ENCODE measurements around the gene FAF1. TPM values are rescaled to one million over a fixed set of nuclear protein-coding genes. Genes with fewer than 3 reads are reported as not detected.

The FAF1 gene
- total RNA-seq, 2 experiments from 2014 or later, result 84.6 to 88.2 TPM

DNA sequence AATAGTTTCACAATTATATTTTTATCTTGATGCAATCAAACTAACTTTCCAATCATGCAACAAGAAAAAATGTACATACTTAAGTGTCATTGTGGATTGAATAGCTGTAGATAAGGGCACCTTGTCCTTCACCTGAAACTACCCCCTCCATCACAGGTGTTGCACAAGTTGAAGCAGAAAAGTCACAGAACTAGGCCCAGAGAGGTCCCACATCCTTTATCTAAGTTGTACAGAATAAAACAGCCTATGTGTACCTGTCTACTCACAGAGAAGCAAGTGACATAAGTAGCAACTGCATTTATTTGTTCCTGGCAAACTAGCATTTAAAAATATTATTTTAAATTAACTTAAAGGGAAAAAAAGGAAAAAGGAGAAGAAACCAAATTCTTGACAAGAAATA lies 256.8 kb downstream of the FAF1 start:
- Mint-ChIP-seq H3K9me3 (no peaks in the 10 kb centered on the region), H3K27ac (no peak overlapping the region), H3K4me1 (no peaks in the 10 kb centered on the region), H3K4me3 (no peak overlapping the region), H3K27me3 (no peaks in the 10 kb centered on the region), H3K36me3 (ENCODE audit: low read depth) (peaks cover 2% of the 10 kb centered on the region)
- no peak for DNase-seq
- CTCF ChIA-PET, result interaction anchor here (1.0 kb wide), 1 partner anchor 21 kb away, joined by 3 read pairs; no protein-coding TSS in a partner anchor
- POLR2A ChIA-PET, result no interaction called here

DNA sequence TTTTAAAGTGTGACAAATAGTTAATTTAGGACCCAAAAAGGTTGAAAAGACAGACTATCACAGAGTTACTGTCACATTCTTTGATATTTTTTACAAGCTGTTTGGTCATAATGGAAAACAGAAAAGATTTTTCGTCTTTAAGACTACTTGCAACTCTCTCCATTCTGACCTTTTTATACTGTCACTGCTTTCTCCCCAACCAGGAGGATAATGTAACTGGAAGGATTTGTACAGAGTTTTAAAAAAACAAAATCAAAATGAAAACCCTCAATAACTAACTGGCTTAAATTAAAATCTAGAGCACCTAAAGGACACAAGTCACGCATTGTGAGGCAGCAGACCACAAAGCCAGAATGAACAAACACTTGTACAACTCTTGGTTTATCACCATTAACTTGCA lies 257.7 kb downstream of the FAF1 start:
- Mint-ChIP-seq H3K4me3 (no peak overlapping the region), H3K4me1 (no peaks in the 10 kb centered on the region), H3K27me3 (no peaks in the 10 kb centered on the region), H3K36me3 (ENCODE audit: low read depth) (peaks cover 2% of the 10 kb centered on the region), H3K9me3 (no peaks in the 10 kb centered on the region), H3K27ac (no peak overlapping the region)
- DNase-seq, result no peak
- CTCF ChIA-PET, result no interaction called here
- POLR2A ChIA-PET, result no interaction called here

DNA sequence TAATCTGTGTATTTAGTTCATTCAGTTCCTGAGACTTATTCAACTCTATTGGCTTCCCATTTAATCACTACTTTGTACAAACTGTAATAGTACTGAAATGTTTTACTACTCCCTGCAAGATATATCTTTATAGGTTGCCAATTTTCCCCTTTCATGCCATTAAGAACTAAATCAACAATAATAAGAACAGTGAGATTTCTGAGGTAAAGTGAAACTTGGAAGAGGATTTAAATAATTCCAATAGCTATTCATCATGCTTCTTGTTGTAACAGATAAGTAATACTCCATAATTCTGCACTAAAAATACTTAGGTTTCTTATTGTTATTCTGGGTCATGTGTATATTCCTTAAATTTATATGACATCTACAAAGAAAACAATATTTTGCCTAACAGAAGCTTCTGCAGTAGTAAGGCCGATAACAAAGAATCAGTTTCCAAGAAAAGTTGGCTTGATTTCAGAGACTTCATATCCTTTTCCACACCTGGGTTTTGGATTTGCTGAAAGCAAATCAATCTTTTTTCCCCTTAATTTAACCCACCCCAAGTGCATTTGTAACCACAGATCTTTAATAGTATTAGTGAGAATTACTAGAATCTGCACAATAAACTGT lies 258.3 kb downstream of the FAF1 start:
- H3K4me1 Mint-ChIP-seq, result no peaks in the 10 kb centered on the region
- H3K27ac Mint-ChIP-seq, result no peak overlapping the region
- peaks cover 2% of the 10 kb centered on the region for H3K36me3 Mint-ChIP-seq (ENCODE audit: low read depth)
- ChIA-PET POLR2A (no interaction called here), CTCF (no interaction called here)
- no peaks in the 10 kb centered on the region for H3K27me3 Mint-ChIP-seq
- no peaks in the 10 kb centered on the region for H3K9me3 Mint-ChIP-seq
- DNase-seq, result no peak
- H3K4me3 Mint-ChIP-seq, result no peak overlapping the region

DNA sequence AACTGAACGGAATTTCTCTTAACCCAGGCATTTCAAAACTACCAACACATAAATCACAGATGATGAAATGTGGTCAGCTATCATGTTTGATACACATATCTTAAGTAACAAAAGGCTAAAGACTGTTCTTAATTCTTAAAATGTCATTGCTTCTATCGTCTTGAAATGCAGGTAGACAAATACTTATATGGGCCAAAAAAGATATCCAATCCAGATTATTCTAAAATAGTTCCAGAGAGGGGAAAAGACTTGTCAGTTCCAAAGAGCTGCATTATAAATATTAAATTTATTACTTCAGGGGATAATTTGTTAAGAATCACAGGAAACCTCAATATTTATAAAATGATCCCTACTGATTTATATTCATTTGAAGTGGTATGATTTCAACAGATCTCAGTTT lies 259.4 kb downstream of the FAF1 start:
- DNase-seq, result no peak
- ChIA-PET POLR2A (no interaction called here), CTCF (no interaction called here)
- Mint-ChIP-seq H3K27me3 (no peaks in the 10 kb centered on the region), H3K4me3 (no peak overlapping the region), H3K9me3 (no peaks in the 10 kb centered on the region), H3K4me1 (no peaks in the 10 kb centered on the region), H3K36me3 (ENCODE audit: low read depth) (peaks cover 2% of the 10 kb centered on the region), H3K27ac (no peak overlapping the region)

DNA sequence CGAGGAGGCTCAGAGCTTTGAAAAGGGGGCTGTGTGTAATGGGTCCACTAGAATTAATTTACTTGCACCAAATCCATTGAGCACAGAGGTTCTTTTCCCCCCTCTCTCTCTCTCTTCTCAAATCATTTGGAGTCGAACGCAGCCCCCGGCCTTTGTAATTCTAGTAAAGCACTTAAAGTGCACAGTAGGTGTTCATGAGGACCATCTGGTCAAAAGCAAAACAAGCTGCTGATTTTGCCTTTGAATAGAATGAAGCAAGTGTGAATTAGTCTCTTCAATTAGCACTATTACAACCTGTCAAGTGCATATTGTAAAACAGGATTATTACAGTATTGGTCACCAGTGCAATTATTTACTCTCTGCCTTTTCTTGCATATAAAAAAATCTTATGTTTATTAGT lies 259.9 kb downstream of the FAF1 start:
- no peaks in the 10 kb centered on the region for H3K27me3 Mint-ChIP-seq
- no peaks in the 10 kb centered on the region for H3K4me1 Mint-ChIP-seq
- H3K27ac Mint-ChIP-seq, result no peak overlapping the region
- H3K4me3 Mint-ChIP-seq, result no peak overlapping the region
- H3K36me3 Mint-ChIP-seq (ENCODE audit: low read depth), result peaks cover 2% of the 10 kb centered on the region
- no peaks in the 10 kb centered on the region for H3K9me3 Mint-ChIP-seq
- ChIA-PET POLR2A (no interaction called here), CTCF (interaction anchor here (0.6 kb wide), 1 partner anchor 586 kb away, joined by 3 read pairs; no protein-coding TSS in a partner anchor)
- DNase-seq, result no peak

DNA sequence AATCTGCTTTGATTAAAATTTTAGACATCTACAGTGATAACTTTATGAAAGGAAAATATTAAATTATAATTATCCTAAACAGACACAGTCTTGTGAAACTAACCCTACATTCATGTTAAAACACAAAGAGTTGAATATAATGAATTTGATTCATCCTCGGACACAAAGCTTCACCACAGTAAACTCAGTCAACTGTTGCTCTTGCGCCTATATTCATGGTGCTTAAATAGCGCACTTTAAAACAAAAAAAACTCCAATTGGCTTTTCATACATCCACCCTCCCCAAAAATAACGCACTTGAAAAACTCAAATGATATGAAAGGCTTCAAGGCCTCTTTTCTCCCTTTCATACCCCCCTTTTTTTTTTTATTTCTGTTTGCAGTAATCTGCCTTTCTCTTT lies 260.3 kb downstream of the FAF1 start:
- Mint-ChIP-seq H3K4me3 (no peak overlapping the region), H3K9me3 (no peaks in the 10 kb centered on the region)
- CTCF ChIA-PET, result interaction anchor here (0.6 kb wide), 1 partner anchor 586 kb away, joined by 3 read pairs; no protein-coding TSS in a partner anchor

DNA sequence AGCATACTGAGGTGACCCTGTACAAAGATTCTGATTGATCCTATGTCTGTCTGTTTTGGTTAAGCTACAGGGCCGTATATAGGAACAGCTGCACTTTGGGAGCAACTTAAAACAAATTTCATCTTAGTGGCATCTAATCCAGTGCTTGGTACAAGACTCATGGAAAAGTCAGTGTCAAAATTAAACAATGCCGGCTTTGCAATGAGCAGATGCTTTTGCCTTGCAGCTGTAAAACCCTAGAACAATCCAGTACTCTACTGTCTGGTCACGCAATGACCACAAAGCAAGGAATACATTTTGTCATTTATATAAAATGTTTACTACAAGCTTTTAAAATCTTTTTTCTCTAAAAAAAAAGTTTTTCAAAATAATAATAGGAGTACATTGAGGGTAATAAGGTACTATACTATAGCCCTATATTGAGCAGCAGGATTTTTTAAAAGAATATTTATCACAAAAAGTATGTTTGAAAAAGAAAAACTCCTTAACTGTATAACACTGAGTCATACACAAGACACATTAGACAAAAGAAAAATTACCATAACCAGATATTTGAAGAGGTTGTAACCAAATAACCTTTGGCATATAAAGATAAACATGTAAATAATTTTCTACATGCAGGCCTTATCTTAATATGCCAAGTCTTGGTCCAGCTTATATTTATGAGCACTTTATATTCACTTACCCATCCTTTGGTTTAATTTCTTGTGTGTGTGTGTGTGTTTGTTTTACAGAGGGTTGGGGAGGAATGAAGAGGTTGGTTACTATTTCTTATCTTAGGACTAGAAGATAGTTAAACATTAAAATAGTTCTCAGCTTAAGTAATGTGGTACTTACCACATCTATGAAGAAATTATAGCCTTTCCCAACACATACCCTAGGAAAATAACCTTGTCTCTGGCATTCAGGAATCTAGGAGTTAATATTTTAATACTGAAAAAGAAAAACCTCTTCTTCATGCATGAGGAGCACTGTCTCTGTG lies 262.3 kb downstream of the FAF1 start:
- DNase-seq, result no peak
- Mint-ChIP-seq H3K27ac (no peak overlapping the region), H3K4me3 (no peak overlapping the region), H3K4me1 (no peaks in the 10 kb centered on the region), H3K27me3 (no peaks in the 10 kb centered on the region), H3K9me3 (no peaks in the 10 kb centered on the region), H3K36me3 (ENCODE audit: low read depth) (peaks cover under 1% of the 10 kb centered on the region)
- ChIA-PET POLR2A (no interaction called here), CTCF (no interaction called here)

More for the DNA sequence above, 260.3 kb downstream of the FAF1 start:
- Mint-ChIP-seq H3K27ac (no peak overlapping the region), H3K36me3 (ENCODE audit: low read depth) (peaks cover 2% of the 10 kb centered on the region), H3K27me3 (no peaks in the 10 kb centered on the region), H3K4me1 (no peaks in the 10 kb centered on the region)
- no peak for DNase-seq
- POLR2A ChIA-PET, result no interaction called here

DNA sequence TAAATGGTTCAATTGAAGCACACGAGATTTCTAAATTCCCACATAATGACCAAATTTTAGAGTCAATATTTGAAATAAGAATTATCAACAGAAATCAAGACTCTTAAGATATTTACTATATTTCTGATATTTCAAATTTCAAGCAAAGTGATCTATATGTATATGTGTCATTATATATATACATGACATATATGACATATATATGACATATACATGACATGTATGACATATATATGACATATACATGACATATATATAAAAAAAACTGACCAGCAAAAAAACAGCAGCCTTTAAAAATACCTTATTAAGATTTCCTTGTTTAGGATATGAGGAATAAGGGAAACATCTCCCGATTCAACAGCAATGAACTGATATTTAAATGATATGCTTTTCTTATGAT lies 266.2 kb downstream of the FAF1 start:
- ChIA-PET POLR2A (no interaction called here), CTCF (no interaction called here)
- Mint-ChIP-seq H3K4me1 (no peaks in the 10 kb centered on the region), H3K27ac (no peak overlapping the region), H3K27me3 (no peaks in the 10 kb centered on the region), H3K4me3 (no peak overlapping the region), H3K9me3 (no peaks in the 10 kb centered on the region), H3K36me3 (ENCODE audit: low read depth) (peaks cover 7% of the 10 kb centered on the region)
- no peak for DNase-seq

DNA sequence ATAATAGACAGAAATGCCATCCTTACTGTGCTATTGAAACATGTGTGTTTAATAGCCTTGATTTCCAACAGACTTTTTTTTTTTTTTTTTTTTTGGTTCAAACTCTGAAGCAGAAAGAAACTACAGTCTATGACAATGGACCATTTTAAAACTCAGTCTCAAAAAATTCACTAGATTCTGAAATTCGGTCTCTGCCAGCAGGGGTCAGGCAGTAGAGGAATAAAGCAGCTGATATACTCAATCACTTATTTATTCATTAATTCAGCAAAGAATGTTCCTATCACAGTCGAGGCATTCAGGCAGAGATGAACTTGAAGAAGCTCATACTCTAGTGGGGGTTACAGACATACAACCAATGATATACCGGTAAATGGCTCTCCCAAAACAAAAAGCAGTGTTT lies 275.9 kb downstream of the FAF1 start:
- H3K4me3 Mint-ChIP-seq, result no peak overlapping the region
- peaks cover 8% of the 10 kb centered on the region for H3K36me3 Mint-ChIP-seq (ENCODE audit: low read depth)
- no peaks in the 10 kb centered on the region for H3K27me3 Mint-ChIP-seq
- POLR2A ChIA-PET, result no interaction called here
- no peaks in the 10 kb centered on the region for H3K4me1 Mint-ChIP-seq
- no peaks in the 10 kb centered on the region for H3K9me3 Mint-ChIP-seq
- CTCF ChIA-PET, result interaction anchor here (0.6 to 0.7 kb wide), 2 partner anchors 67 to 1977 kb away, joined by 3 to 6 read pairs; no protein-coding TSS in a partner anchor
- no peak overlapping the region for H3K27ac Mint-ChIP-seq
- no peak for DNase-seq

DNA sequence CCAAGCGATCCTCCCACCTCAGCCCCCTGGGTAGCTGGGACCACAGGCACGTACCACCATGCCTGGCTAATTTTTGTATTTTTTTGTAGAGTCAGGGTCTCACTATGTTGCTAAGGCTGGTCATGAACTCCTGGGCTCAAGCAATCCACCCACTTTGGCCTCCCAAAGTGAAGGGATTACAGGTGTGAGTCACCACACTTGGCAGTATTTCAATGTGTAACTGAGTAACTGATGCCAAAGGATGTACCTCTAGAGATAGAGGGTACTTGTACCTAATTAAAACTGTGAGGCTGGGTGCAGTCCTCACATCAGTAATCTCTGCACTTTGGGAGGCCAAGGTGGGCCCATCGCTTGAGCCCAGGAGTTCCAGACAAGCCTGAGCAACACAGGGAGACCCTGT lies 278.1 kb downstream of the FAF1 start:
- CTCF ChIA-PET, result interaction anchor here (1.6 kb wide), 1 partner anchor 21 kb away, joined by 3 read pairs; no protein-coding TSS in a partner anchor

DNA sequence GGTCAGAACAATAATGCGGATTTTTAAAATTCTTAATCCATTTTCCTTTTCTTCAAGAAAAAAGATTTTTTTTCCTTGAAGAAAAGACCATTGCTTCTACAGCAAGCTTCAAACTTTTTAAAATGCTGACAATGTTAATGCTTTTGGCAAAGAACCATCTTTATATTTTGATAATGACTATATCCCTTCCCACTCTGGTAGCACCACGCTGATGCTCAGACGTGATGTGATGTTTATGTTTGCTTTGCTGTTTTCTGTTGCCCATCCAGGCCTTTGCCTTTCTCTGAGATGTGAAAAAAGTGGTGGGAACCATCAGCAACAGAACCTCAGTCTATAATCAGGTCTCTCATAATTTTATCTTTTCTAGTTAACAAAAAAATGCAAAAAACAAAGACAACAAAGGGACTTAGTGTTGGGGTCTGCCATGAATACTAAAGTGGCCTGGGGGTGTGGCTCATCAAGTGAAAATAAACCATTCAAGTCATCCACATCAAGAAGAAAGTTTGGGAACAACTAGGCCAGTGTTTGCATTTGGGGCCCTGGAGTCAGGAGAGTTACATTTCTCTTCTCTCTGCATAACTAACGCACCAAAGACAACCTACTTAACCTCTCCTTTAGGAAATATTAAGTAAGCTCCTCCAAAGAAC lies 292.2 kb downstream of the FAF1 start:
- Mint-ChIP-seq H3K27ac (no peak overlapping the region), H3K36me3 (ENCODE audit: low read depth) (no peaks in the 10 kb centered on the region), H3K27me3 (no peaks in the 10 kb centered on the region), H3K4me1 (no peaks in the 10 kb centered on the region), H3K9me3 (no peaks in the 10 kb centered on the region), H3K4me3 (no peak overlapping the region)
- no peak for DNase-seq
- ChIA-PET POLR2A (no interaction called here), CTCF (no interaction called here)

More for the DNA sequence above, 278.1 kb downstream of the FAF1 start:
- DNase-seq, result no peak
- H3K9me3 Mint-ChIP-seq, result no peaks in the 10 kb centered on the region
- H3K36me3 Mint-ChIP-seq (ENCODE audit: low read depth), result peaks cover 2% of the 10 kb centered on the region
- POLR2A ChIA-PET, result no interaction called here
- no peak overlapping the region for H3K4me3 Mint-ChIP-seq
- H3K4me1 Mint-ChIP-seq, result no peaks in the 10 kb centered on the region
- no peak overlapping the region for H3K27ac Mint-ChIP-seq
- H3K27me3 Mint-ChIP-seq, result no peaks in the 10 kb centered on the region

DNA sequence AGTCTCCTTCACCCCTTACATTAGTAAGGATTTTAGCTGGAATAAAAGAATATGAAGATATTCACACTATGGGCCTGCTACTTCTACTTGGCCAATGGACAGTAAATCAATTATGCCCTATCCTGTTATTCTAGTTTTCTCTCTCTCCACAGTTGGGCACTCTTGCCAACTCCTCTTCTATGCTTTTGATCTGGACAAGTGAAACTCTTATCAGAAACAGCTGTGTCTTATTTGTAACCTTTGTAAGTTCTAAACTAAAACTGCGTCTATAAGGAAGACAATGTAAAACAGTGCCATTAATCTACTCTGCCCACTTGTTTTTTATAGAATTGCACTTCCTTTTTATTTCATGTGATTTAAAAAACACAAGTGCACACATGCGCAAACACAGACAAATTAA lies 292.8 kb downstream of the FAF1 start:
- ChIA-PET CTCF (no interaction called here), POLR2A (no interaction called here)
- no peak overlapping the region for H3K4me3 Mint-ChIP-seq
- no peaks in the 10 kb centered on the region for H3K4me1 Mint-ChIP-seq
- no peaks in the 10 kb centered on the region for H3K27me3 Mint-ChIP-seq
- H3K36me3 Mint-ChIP-seq (ENCODE audit: low read depth), result no peaks in the 10 kb centered on the region
- no peak for DNase-seq
- H3K9me3 Mint-ChIP-seq, result no peaks in the 10 kb centered on the region
- no peak overlapping the region for H3K27ac Mint-ChIP-seq

DNA sequence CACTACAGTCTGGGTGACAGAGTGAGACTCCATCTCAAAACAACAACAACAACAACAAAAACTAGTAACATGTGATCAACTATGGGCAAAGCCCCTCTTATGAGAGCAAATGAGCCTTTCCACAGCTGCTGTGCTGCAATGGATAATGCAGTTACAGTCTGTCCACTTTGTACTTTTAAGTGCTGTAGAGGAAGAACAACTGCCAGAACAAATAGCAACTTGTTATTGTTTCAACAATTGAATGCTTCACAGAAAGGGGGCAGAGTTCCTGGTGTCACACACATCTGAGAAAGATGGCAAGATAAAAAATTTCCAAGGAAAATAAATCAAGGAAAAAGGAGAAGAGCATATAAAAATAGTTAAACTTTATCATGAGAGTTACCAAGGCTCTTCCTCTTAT lies 293.2 kb downstream of the FAF1 start:
- no peak for DNase-seq
- ChIA-PET CTCF (no interaction called here), POLR2A (no interaction called here)
- H3K4me3 Mint-ChIP-seq, result no peak overlapping the region
- no peaks in the 10 kb centered on the region for H3K4me1 Mint-ChIP-seq
- H3K36me3 Mint-ChIP-seq (ENCODE audit: low read depth), result no peaks in the 10 kb centered on the region
- H3K9me3 Mint-ChIP-seq, result no peaks in the 10 kb centered on the region
- H3K27me3 Mint-ChIP-seq, result no peaks in the 10 kb centered on the region
- no peak overlapping the region for H3K27ac Mint-ChIP-seq
